ENCODE data around the gene RPS6KC1.

- TF ChIP-seq CTCF (IDR thresholded peaks at IDR 0.05) (no peak), POLR2A (IDR thresholded peaks at IDR 0.05) (no peak)
Measured at GRCh38 chr1:213019450-213019849, 31.6 kb upstream of the RPS6KC1 start.
